Measurements from ENCODE around the gene PBX1. TPM values are rescaled to one million over a fixed set of nuclear protein-coding genes. Genes with fewer than 3 reads are reported as not detected.

Gene PBX1
- polyA plus RNA-seq, 1 donor (not counting 4 experiments of a cell fraction or from before 2014, with no cell fraction given) = 2.2 TPM

GRCh38 chr1:164588516-164589341, 29.7 kb downstream of the PBX1 start:
- dilution Hi-C loops (cut with MboI; ENCODE audit: extremely low pct_ligation_motif_present, low sequenced_read_pairs) = no loop called here
- FAIRE-seq (no peak), DNase-seq (ENCODE audit: low read depth, low spot score) (no peak)
- H3K4me2 ChIP-seq (ENCODE audit: control insufficient read depth, extremely low read depth, insufficient read depth, low read depth, low read length) = no peak overlapping the region
- no peaks in the 10 kb centered on the region for H3K79me2 ChIP-seq (ENCODE audit: control insufficient read depth, insufficient read depth, low read length)
- TF ChIP-seq EZH2 (IDR thresholded peaks at IDR 0.05; ENCODE audit: low read length) (no peak), CTCF (optimal IDR thresholded peaks at IDR 0.05 in 1 of 3, IDR thresholded peaks at IDR 0.05 in 1 of 3, conservative IDR thresholded peaks at IDR 0.05 in 1 of 3; ENCODE audit: extremely low read depth in 1 of 3, insufficient read depth in 2 of 3, low read length in 3 of 3) (no peak)
- H3K9me1 ChIP-seq (ENCODE audit: control insufficient read depth, extremely low read depth, insufficient read depth, low read length) = no peaks in the 10 kb centered on the region
- no peak overlapping the region for H2AFZ ChIP-seq (ENCODE audit: control insufficient read depth, low read length)
- no peaks in the 10 kb centered on the region for H3K9me3 ChIP-seq (ENCODE audit: control insufficient read depth, low read depth, low read length)
- H3K4me1 ChIP-seq (ENCODE audit: control insufficient read depth, extremely low read depth, insufficient read depth, low read length) = no peaks in the 10 kb centered on the region
- no peak overlapping the region for H3K9ac ChIP-seq (ENCODE audit: control insufficient read depth, extremely low read depth, insufficient read depth, low read length)
- no peaks in the 10 kb centered on the region for H3K36me3 ChIP-seq (ENCODE audit: control insufficient read depth in 2 of 2, extremely low read depth in 1 of 2, insufficient read depth in 2 of 2, low read length in 2 of 2)
- H3K27me3 ChIP-seq (ENCODE audit: control insufficient read depth, extremely low read depth, insufficient read depth, low read length) = no peaks in the 10 kb centered on the region
- H4K20me1 ChIP-seq (ENCODE audit: control insufficient read depth, extremely low read depth, insufficient read depth, low read length) = no peaks in the 10 kb centered on the region
- no peak overlapping the region for H3K27ac ChIP-seq (ENCODE audit: control insufficient read depth, insufficient read depth, low read length)
- H3K4me3 ChIP-seq (ENCODE audit: control insufficient read depth in 2 of 3, extremely low read depth in 1 of 3, insufficient read depth in 2 of 3, low read depth in 1 of 3, low read length in 3 of 3) = no peak overlapping the region

GRCh38 chr1:164589408-164589807, 30.4 kb downstream of the PBX1 start:
- H3K4me1 ChIP-seq (ENCODE audit: control insufficient read depth, extremely low read depth, insufficient read depth, low read length) = no peaks in the 10 kb centered on the region
- H4K20me1 ChIP-seq (ENCODE audit: control insufficient read depth, extremely low read depth, insufficient read depth, low read length) = no peaks in the 10 kb centered on the region
- no peaks in the 10 kb centered on the region for H3K27me3 ChIP-seq (ENCODE audit: control insufficient read depth, extremely low read depth, insufficient read depth, low read length)
- no peak overlapping the region for H3K4me2 ChIP-seq (ENCODE audit: control insufficient read depth, extremely low read depth, insufficient read depth, low read depth, low read length)
- no peak for DNase-seq (ENCODE audit: low read depth, low spot score)
- no peak overlapping the region for H3K27ac ChIP-seq (ENCODE audit: control insufficient read depth, insufficient read depth, low read length)
- H3K9ac ChIP-seq (ENCODE audit: control insufficient read depth, extremely low read depth, insufficient read depth, low read length) = no peak overlapping the region
- dilution Hi-C loops (cut with MboI; ENCODE audit: extremely low pct_ligation_motif_present, low sequenced_read_pairs) = no loop called here
- H3K9me3 ChIP-seq (ENCODE audit: control insufficient read depth, low read depth, low read length) = no peaks in the 10 kb centered on the region
- no peaks in the 10 kb centered on the region for H3K79me2 ChIP-seq (ENCODE audit: control insufficient read depth, insufficient read depth, low read length)
- no peak overlapping the region for H3K4me3 ChIP-seq (ENCODE audit: control insufficient read depth in 2 of 3, extremely low read depth in 1 of 3, insufficient read depth in 2 of 3, low read depth in 1 of 3, low read length in 3 of 3)
- no peak for TF ChIP-seq CTCF (optimal IDR thresholded peaks at IDR 0.05 in 1 of 3, IDR thresholded peaks at IDR 0.05 in 1 of 3, conservative IDR thresholded peaks at IDR 0.05 in 1 of 3; ENCODE audit: extremely low read depth in 1 of 3, insufficient read depth in 2 of 3, low read length in 3 of 3)
- TF ChIP-seq EZH2 (IDR thresholded peaks at IDR 0.05; ENCODE audit: low read length) = no peak
- no peak overlapping the region for H2AFZ ChIP-seq (ENCODE audit: control insufficient read depth, low read length)
- no peaks in the 10 kb centered on the region for H3K36me3 ChIP-seq (ENCODE audit: control insufficient read depth in 2 of 2, extremely low read depth in 1 of 2, insufficient read depth in 2 of 2, low read length in 2 of 2)
- H3K9me1 ChIP-seq (ENCODE audit: control insufficient read depth, extremely low read depth, insufficient read depth, low read length) = no peaks in the 10 kb centered on the region
- FAIRE-seq = no peak
